H1 (cell line): ENCODE results near the gene OGN. TPM values are rescaled to one million over a fixed set of nuclear protein-coding genes. Genes with fewer than 3 reads are reported as not detected.

Experiments used
- CTCF ChIA-PET: fragments of 300-600 bp; sonication (Branson Sonifier 250); formaldehyde crosslinking; loops from one replicate; lab custom pipeline; 2021; ENCODE audit not compliant: partially characterized antibody; lab: Charles Lee
- POLR2A ChIA-PET: fragments of 300-600 bp; sonication (Branson Sonifier 250); formaldehyde crosslinking; loops from one replicate; lab custom pipeline; 2021; ENCODE audit warnings: inconsistent platforms; ENCODE audit not compliant: partially characterized antibody; lab: Charles Lee
- DNase-seq, 2 experiments: peaks; one replicate each; pipeline versions ENCODE4 v3.0.0 to v3.0.0-alpha.2; 2010 to 2022; ENCODE audit warnings: low spot score in 2 of 2, low read depth in 1 of 2, mixed read lengths in 1 of 2
- FAIRE-seq: peaks from 2 replicates; lab custom pipeline; 2011; peaks lifted over from hg19 to GRCh38; lab: Jason Lieb, UNC
- H2AFZ ChIP-seq: 2 replicates; pipeline ENCODE4 v1.8.1; 2012; ENCODE audit warnings: low read length, inconsistent platforms
- H2AK5ac ChIP-seq: 2 replicates; pipeline ENCODE4 v1.6.1; 2013; ENCODE audit warnings: low read depth, low read length
- H2BK120ac ChIP-seq: replicated peaks from 2 replicates; pipeline ENCODE3; 2013; ENCODE audit warnings: low read depth, low read length, inconsistent platforms
- H2BK12ac ChIP-seq: 2 replicates; pipeline ENCODE4 v1.6.1; 2013; ENCODE audit warnings: low read depth, low read length
- H2BK15ac ChIP-seq: 2 replicates; pipeline ENCODE4 v1.6.1; 2013; ENCODE audit warnings: low read length
- H2BK20ac ChIP-seq: 2 replicates; pipeline ENCODE4 v1.6.1; 2013; ENCODE audit warnings: low read length
- H2BK5ac ChIP-seq: 2 replicates; pipeline ENCODE4 v1.6.1; 2013; ENCODE audit warnings: low read depth, low read length
- H3K14ac ChIP-seq: 2 replicates; pipeline ENCODE4 v1.6.1; 2013; ENCODE audit warnings: inconsistent platforms; ENCODE audit not compliant: insufficient read length
- H3K18ac ChIP-seq: 2 replicates; pipeline ENCODE4 v1.6.1; 2013; ENCODE audit warnings: low read length; ENCODE audit errors: extremely low read depth
- H3K23ac ChIP-seq: 2 replicates; pipeline ENCODE4 v1.6.1; 2013; ENCODE audit warnings: inconsistent platforms; ENCODE audit not compliant: insufficient read length
- H3K23me2 ChIP-seq: 2 replicates; pipeline ENCODE4 v1.6.1; 2013; ENCODE audit warnings: low read depth, low read length
- H3K27ac ChIP-seq: 2 replicates; pipeline ENCODE4 v1.6.1; 2011; ENCODE audit warnings: low read depth, low read length, inconsistent platforms
- H3K27me3 ChIP-seq, 4 experiments: replicated peaks in 1 of 4; 1 replicate in 1 of 4; 2 replicates in 3 of 4; pipeline versions ENCODE4 v1.6.1 to v1.8.1; 2011 to 2013; ENCODE audit warnings: low read length in 3 of 4, mild to moderate bottlenecking in 3 of 4, inconsistent platforms in 2 of 4, mixed read lengths in 2 of 4, moderate library complexity in 1 of 4; ENCODE audit not compliant: control insufficient read depth in 3 of 4, insufficient read depth in 3 of 4; ENCODE audit errors: extremely low read depth in 1 of 4
- H3K36me3 ChIP-seq, 4 experiments: 2 replicates each; pipeline versions ENCODE4 v1.6.1 to v1.8.1; 2011 to 2013; ENCODE audit warnings: mild to moderate bottlenecking in 4 of 4, low read length in 3 of 4, moderate library complexity in 2 of 4, control low read depth in 1 of 4, inconsistent platforms in 1 of 4; ENCODE audit not compliant: insufficient read depth in 4 of 4, control insufficient read depth in 2 of 4
- H3K4ac ChIP-seq: replicated peaks from 2 replicates; pipeline ENCODE3; 2013; ENCODE audit warnings: low read length, low read depth, mixed read lengths, inconsistent platforms; ENCODE audit not compliant: insufficient read length
- H3K4me1 ChIP-seq, 4 experiments: replicated peaks in 1 of 4; 1 replicate in 1 of 4; 2 replicates in 3 of 4; pipeline versions ENCODE4 v1.6.1 to v1.8.1; 2011 to 2013; ENCODE audit warnings: low read length in 3 of 4, inconsistent platforms in 2 of 4, mixed read lengths in 1 of 4; ENCODE audit not compliant: insufficient read depth in 4 of 4, control insufficient read depth in 3 of 4
- H3K4me2 ChIP-seq, 2 experiments: 2 replicates each; pipeline versions ENCODE4 v1.6.1 to v1.8.1; 2011 to 2013; ENCODE audit warnings: low read depth in 2 of 2, low read length in 2 of 2, control low read depth in 1 of 2, inconsistent platforms in 1 of 2, mild to moderate bottlenecking in 1 of 2; ENCODE audit not compliant: insufficient read depth in 1 of 2
- H3K4me3 ChIP-seq, 4 experiments: fragments of 200-600, 300-600 bp in 1 of 4; sonication (generic), shearing (Covaris generic), sonication (Bioruptor Twin) in 1 of 4; 2 replicates each; pipeline versions ENCODE4 v1.5.1 to v1.8.1; 2011 to 2016; ENCODE audit warnings: low read length in 4 of 4, low read depth in 3 of 4, control low read depth in 2 of 4, inconsistent platforms in 2 of 4, mild to moderate bottlenecking in 2 of 4, mixed read lengths in 1 of 4, moderate library complexity in 1 of 4; ENCODE audit not compliant: insufficient read depth in 2 of 4; ENCODE audit errors: extremely low read depth in 1 of 4
- H3K56ac ChIP-seq: replicated peaks from 2 replicates; pipeline ENCODE3; 2013; ENCODE audit warnings: low read depth, mild to moderate bottlenecking, mixed read lengths, low read length, inconsistent platforms; ENCODE audit not compliant: insufficient read length
- H3K79me1 ChIP-seq: 2 replicates; pipeline ENCODE4 v1.6.1; 2013; ENCODE audit warnings: low read depth, low read length, control low read depth
- H3K79me2 ChIP-seq, 2 experiments: 2 replicates each; pipeline versions ENCODE4 v1.6.1 to v1.8.1; 2012 to 2013; ENCODE audit warnings: low read length in 2 of 2, mild to moderate bottlenecking in 2 of 2, inconsistent platforms in 1 of 2; ENCODE audit not compliant: insufficient read depth in 2 of 2, control insufficient read depth in 1 of 2
- H3K9ac ChIP-seq, 4 experiments: replicated peaks in 1 of 4; 1 replicate in 1 of 4; 2 replicates in 3 of 4; pipeline versions ENCODE4 v1.6.1 to v1.8.1; 2011 to 2013; ENCODE audit warnings: low read depth in 3 of 4, low read length in 3 of 4, control low read depth in 2 of 4, mild to moderate bottlenecking in 2 of 4, moderate library complexity in 2 of 4, inconsistent platforms in 1 of 4; ENCODE audit errors: extremely low read depth in 1 of 4
- H3K9me3 ChIP-seq, 2 experiments: 2 replicates each; pipeline versions ENCODE4 v1.6.1 to v1.8.1; 2012 to 2013; ENCODE audit warnings: mild to moderate bottlenecking in 2 of 2, moderate library complexity in 2 of 2, control low read depth in 1 of 2, inconsistent platforms in 1 of 2, low read depth in 1 of 2, low read length in 1 of 2, mixed read lengths in 1 of 2; ENCODE audit not compliant: insufficient read depth in 2 of 2
- H4K20me1 ChIP-seq, 2 experiments: replicated peaks in 1 of 2; 2 replicates each; pipeline versions ENCODE3 to v1.8.1; 2011 to 2013; ENCODE audit warnings: inconsistent platforms in 2 of 2, low read length in 2 of 2, mild to moderate bottlenecking in 1 of 2; ENCODE audit not compliant: insufficient read depth in 2 of 2, control insufficient read depth in 1 of 2
- H4K5ac ChIP-seq: 2 replicates; pipeline ENCODE4 v1.6.1; 2013; ENCODE audit warnings: low read length, low read depth, mixed read lengths, inconsistent platforms; ENCODE audit not compliant: insufficient read length
- H4K8ac ChIP-seq: 2 replicates; pipeline ENCODE4 v1.8.0; 2013; ENCODE audit warnings: mild to moderate bottlenecking, moderate library complexity, low read length, inconsistent platforms; ENCODE audit not compliant: insufficient read depth; ENCODE audit errors: extremely low read depth
- H4K91ac ChIP-seq: replicated peaks from 2 replicates; pipeline ENCODE3; 2013; ENCODE audit warnings: low read length, mixed read lengths, inconsistent platforms; ENCODE audit not compliant: insufficient read length
- BCL11A ChIP-seq, 2 experiments: IDR thresholded peaks; one replicate each; pipeline ENCODE4 v1.6.1; 2011; ENCODE audit warnings: low read depth in 2 of 2, low read length in 2 of 2, mild to moderate bottlenecking in 2 of 2
- CEBPB ChIP-seq: IDR thresholded peaks from 2 replicates; pipeline ENCODE4 v1.6.1; 2012; ENCODE audit warnings: low read depth, low read length
- CHD1 ChIP-seq: IDR thresholded peaks from 2 replicates; pipeline ENCODE4 v1.6.1; 2012; ENCODE audit warnings: low read depth, low read length, improper control_type of control experiment
- CREB1 ChIP-seq: IDR thresholded peaks from 2 replicates; pipeline ENCODE4 v1.6.1; 2012; ENCODE audit warnings: inconsistent platforms
- GABPA ChIP-seq: IDR thresholded peaks from 2 replicates; pipeline ENCODE4 v1.6.1; 2011; ENCODE audit warnings: mild to moderate bottlenecking, low read length, moderate library complexity, borderline replicate concordance; ENCODE audit not compliant: insufficient read depth
- JUN ChIP-seq: IDR thresholded peaks from 2 replicates; pipeline ENCODE4 v1.6.1; 2011; ENCODE audit warnings: low read depth, mild to moderate bottlenecking, improper control_type of control experiment, low read length
- POLR2A ChIP-seq, 2 experiments: IDR thresholded peaks; 1 replicate in 1 of 2; 2 replicates in 1 of 2; pipeline ENCODE4 v1.6.1; 2011; ENCODE audit warnings: low read depth in 2 of 2, low read length in 2 of 2, mild to moderate bottlenecking in 2 of 2; ENCODE audit errors: control extremely low read depth in 1 of 2
- RXRA ChIP-seq: IDR thresholded peaks from 2 replicates; pipeline ENCODE4 v1.6.1; 2011; ENCODE audit warnings: low read depth, mild to moderate bottlenecking, low read length, moderate library complexity; ENCODE audit not compliant: insufficient read depth
- SIN3A ChIP-seq, 2 experiments: IDR thresholded peaks in 1 of 2; conservative IDR thresholded peaks in 1 of 2; 2 replicates each; pipeline ENCODE4 v1.6.1; 2011 to 2012; ENCODE audit warnings: low read length in 2 of 2, improper control_type of control experiment in 1 of 2, low read depth in 1 of 2, mild to moderate bottlenecking in 1 of 2
- SIX5 ChIP-seq: IDR thresholded peaks from 2 replicates; pipeline ENCODE4 v1.6.1; 2011; ENCODE audit warnings: mild to moderate bottlenecking, low read depth, low read length
- SRF ChIP-seq: IDR thresholded peaks from 2 replicates; pipeline ENCODE4 v1.6.1; 2011; ENCODE audit warnings: mild to moderate bottlenecking, low read depth, low read length, moderate library complexity
- SUZ12 ChIP-seq: fragments of 200-600 bp; sonication (generic); IDR thresholded peaks from 2 replicates; pipeline ENCODE4 v1.6.1; 2012; ENCODE audit warnings: mild to moderate bottlenecking, inconsistent platforms, low read length, moderate library complexity, mixed read lengths
- ZNF274 ChIP-seq: IDR thresholded peaks from 2 replicates; pipeline ENCODE4 v1.7.0; 2012; ENCODE audit warnings: low read length, borderline replicate concordance; ENCODE audit errors: extremely low read depth
- WGBS, 2 experiments: shearing (Covaris generic) in 1 of 2; methylation state at CpG; one replicate each; pipeline versions ENCODE4 v1.1.6 to v1.1.7; 2013 to 2015; ENCODE audit warnings: low lambda C conversion rate in 2 of 2, mixed read lengths in 2 of 2, inconsistent platforms in 1 of 2, low coverage in 1 of 2, missing lambda C conversion rate in 1 of 2; ENCODE audit not compliant: insufficient replicate concordance in 2 of 2, insufficient coverage in 1 of 2, insufficient read length in 1 of 2; ENCODE audit errors: extremely low coverage in 1 of 2, missing lambda C conversion rate in 1 of 2; 5-methylcytosine and 5-hydroxymethylcytosine counted together
- polyA plus RNA-seq, 7 experiments: library from polyadenylated mRNA; depleted of rRNA in 3 of 7; stranded (reverse) in 5 of 7; unstranded in 2 of 7; fragments of >200 nt in 5 of 7; fragments of 200-250 nt in 2 of 7; gene quantifications; 1 replicate in 5 of 7; 2 replicates in 1 of 7; 4 replicates in 1 of 7; pipeline versions ENCODE4 v1.2.1 to v1.2.3, GENCODE V29; 2011 to 2013; ENCODE audit warnings: missing spikeins in 2 of 7, mixed read lengths in 2 of 7
- total RNA-seq: library from RNA; stranded (reverse); fragmentation: NEBNext Ultra II Directional; extraction: Animal tissue kit (Norgen Biotek cat#: 25700); gene quantifications from 2 replicates; pipeline ENCODE4 v1.2.1, GENCODE V29; 2021
- TF ChIP-seq, protein P1 (sequence below): IDR thresholded peaks from 2 replicates; pipeline ENCODE4 v1.6.1; 2012; ENCODE audit warnings: inconsistent platforms

Gene OGN
- total and polyA plus RNA-seq, 2 of the 8 experiments (the other 6 are each of a cell fraction or from before 2014, with no cell fraction given) = not detected

DNA sequence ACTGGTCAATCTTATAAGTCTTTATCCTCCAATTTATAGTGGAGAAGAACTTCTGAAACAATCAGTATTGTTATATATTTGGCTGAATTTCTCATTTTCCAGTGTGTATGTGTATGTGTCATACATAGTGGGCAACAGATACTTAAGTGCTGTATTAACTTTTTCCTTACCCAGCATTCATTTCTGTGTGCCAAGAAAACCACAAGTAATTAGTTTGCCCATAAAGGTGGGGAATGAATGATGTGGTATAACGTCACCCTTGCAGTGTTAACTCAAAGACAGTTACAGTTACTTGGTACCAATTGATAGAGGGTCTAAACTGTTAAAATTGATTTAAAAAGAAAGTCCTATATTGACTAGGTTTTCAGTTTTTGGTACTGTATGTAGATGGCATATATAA is 2.0 kb downstream of the OGN start:
- Histone ChIP-seq H4K8ac (no peak overlapping the region), H2BK15ac (no peak overlapping the region), H3K14ac (no peak overlapping the region), H3K36me3 (no peaks in the 10 kb centered on the region), H3K4me3 (no peak overlapping the region), H4K91ac (no peak overlapping the region), H2AK5ac (no peak overlapping the region), H2BK12ac (no peak overlapping the region), H3K27ac (no peak overlapping the region), H3K4ac (no peak overlapping the region), H3K23ac (no peak overlapping the region), H3K23me2 (no peaks in the 10 kb centered on the region), H3K56ac (no peak overlapping the region), H3K79me2 (0 out of 4 replicates have a peak, but pooled peaks cover 0 to 4% of the 10 kb centered on the region in 2 experiments), H2BK120ac (no peak overlapping the region), H2BK5ac (no peak overlapping the region), H2BK20ac (no peak overlapping the region), H3K4me2 (no peak overlapping the region), H3K4me1 (no peaks in the 10 kb centered on the region), H2AFZ (no peak overlapping the region), H3K9ac (no peak overlapping the region), H4K5ac (no peak overlapping the region), H3K79me1 (no peaks in the 10 kb centered on the region), H4K20me1 (no peaks in the 10 kb centered on the region), H3K27me3 (no peaks in the 10 kb centered on the region), H3K9me3 (no peaks in the 10 kb centered on the region), H3K18ac (no peak overlapping the region)
- TF ChIP-seq CHD1 = no peak
- TF ChIP-seq ZNF274 = no peak
- no peak for TF ChIP-seq CEBPB
- TF ChIP-seq CREB1 = no peak
- TF ChIP-seq RXRA = no peak
- TF ChIP-seq POLR2A (IDR thresholded peaks at IDR 0.05; ENCODE audit: control extremely low read depth in 1 of 2, low read depth in 2 of 2, low read length in 2 of 2) = no peak
- no peak for TF ChIP-seq JUN
- TF ChIP-seq SRF = no peak
- no peak for TF ChIP-seq SIX5
- TF ChIP-seq BCL11A (IDR thresholded peaks at IDR 0.05; ENCODE audit: low read depth in 2 of 2, low read length in 2 of 2) = no peak
- no peak for TF ChIP-seq SUZ12
- TF ChIP-seq SIN3A (conservative IDR thresholded peaks at IDR 0.05 in 1 of 2, IDR thresholded peaks at IDR 0.05 in 1 of 2; ENCODE audit: low read depth in 1 of 2, low read length in 2 of 2) = no peak
- TF ChIP-seq, protein P1, sequence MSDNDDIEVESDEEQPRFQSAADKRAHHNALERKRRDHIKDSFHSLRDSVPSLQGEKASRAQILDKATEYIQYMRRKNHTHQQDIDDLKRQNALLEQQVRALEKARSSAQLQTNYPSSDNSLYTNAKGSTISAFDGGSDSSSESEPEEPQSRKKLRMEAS = no peak
- TF ChIP-seq GABPA = no peak
- no peak for FAIRE-seq
- CTCF ChIA-PET = no interaction called here
- no peak for DNase-seq
- POLR2A ChIA-PET = no interaction called here
- WGBS, 2 experiments = 79% methylated on average over 1 of the region's 1 CpG; no CpG with 5 or more reads in 1 of the 2 experiments
